Measurements from ENCODE around the gene NR2C2AP. TPM values are rescaled to one million over a fixed set of nuclear protein-coding genes. Genes with fewer than 3 reads are reported as not detected.

The NR2C2AP gene
- total RNA-seq, 2 experiments from 2014 or later = 34.7 to 46.6 TPM

DNA sequence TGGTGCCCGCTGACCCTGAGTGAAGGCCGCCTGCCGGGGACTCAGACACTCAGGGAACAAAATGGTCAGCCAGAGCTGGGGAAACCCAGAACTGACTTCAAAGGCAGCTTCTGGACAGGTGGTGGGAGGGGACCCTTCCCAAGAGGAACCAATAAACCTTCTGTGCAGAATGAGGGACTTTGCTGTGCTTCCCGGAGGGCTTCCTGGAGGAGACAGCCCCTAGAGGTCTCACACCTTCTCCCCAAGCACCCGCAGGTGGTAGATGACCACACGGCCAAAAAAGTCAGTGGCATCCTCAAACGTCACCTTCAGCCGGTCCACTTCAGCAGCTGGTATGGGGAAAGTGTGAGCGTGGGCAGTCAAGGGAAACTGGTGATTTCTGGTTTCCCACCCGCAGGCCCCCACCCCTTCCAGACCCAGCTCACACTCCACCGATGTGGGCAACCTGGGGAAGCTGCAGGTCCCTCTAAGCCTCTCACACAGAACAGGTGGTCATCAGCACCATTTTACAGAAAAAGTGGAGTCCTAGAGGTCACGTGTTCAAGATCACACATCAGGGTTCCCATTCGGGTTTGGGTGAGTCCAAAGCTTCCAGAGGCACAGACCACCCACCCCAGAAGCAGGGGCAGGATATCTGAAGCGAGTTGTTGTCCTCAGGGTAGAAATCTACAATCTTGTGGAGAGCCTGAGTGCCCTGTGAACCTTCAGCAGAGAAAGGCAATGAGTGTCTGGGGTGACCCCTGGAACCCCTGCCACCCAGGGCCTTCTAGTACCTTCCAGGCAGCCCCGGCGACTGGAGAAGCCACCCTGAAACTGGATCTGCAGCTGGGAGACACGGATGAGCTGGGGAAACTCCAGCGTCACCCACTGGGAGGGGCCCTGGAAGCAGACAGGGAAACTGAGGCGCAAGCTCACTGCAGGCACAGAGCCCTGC is 1.2 kb downstream of the NR2C2AP start:
- Mint-ChIP-seq H3K9me3 (ENCODE audit: low read depth) (no peaks in the 10 kb centered on the region), H3K27me3 (no peaks in the 10 kb centered on the region), H3K27ac (peak overlapping the region; percentile 84), H3K36me3 (ENCODE audit: low read depth) (peaks cover 27% of the 10 kb centered on the region), H3K4me1 (peaks cover 21% of the 10 kb centered on the region), H3K4me3 (peak overlapping the region; percentile 90)
- no peak for DNase-seq
- POLR2A ChIA-PET = interaction anchor here (1.2 to 2.1 kb wide), 2 partner anchors 9 to 920 kb away, joined by 3 to 31 read pairs; partner anchors contain the start of genes BORCS8, JUND and RFXANK
- CTCF ChIA-PET = interaction anchor here (0.6 to 2.3 kb wide), 5 partner anchors 9 to 203 kb away, joined by 3 to 20 read pairs (median 4); partner anchors contain the start of genes BORCS8 and RFXANK
- intact Hi-C loops (cut with DNase I, micrococcal nuclease) = no loop called here
- no peak for ATAC-seq

DNA sequence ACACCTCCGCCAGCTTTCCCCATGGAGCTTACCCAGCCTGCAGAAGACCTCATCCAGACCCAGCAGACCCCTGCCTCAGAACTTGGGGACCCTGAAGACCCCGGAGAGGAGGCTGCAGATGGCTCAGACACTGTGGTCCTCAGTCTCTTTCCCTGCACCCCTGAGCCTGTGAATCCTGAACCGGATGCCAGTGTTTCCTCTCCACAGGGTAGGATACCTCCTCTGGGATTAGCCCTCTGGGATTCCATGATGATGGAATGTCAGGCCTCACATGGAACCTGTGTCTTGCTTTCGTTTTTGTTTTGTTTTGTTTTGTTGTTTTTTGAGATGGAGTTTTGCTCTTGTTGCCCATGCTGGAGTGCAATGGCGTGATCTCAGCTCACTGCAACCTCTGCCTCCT is 9.3 kb downstream of the NR2C2AP start:
- POLR2A ChIA-PET = interaction anchor here (0.6 to 3.0 kb wide), 2 partner anchors 9 to 171 kb away, joined by 6 to 31 read pairs; partner anchors contain the start of gene NR2C2AP
- H3K27ac Mint-ChIP-seq = peak overlapping the region; percentile 73
- no peaks in the 10 kb centered on the region for H3K27me3 Mint-ChIP-seq
- H3K4me3 Mint-ChIP-seq = peak overlapping the region; percentile 91
- H3K36me3 Mint-ChIP-seq (ENCODE audit: low read depth) = peaks cover 21% of the 10 kb centered on the region
- ATAC-seq = no peak
- no peak for DNase-seq
- H3K4me1 Mint-ChIP-seq = peaks cover 37% of the 10 kb centered on the region
- no peaks in the 10 kb centered on the region for H3K9me3 Mint-ChIP-seq (ENCODE audit: low read depth)
- intact Hi-C loops (cut with DNase I, micrococcal nuclease) = loop anchor here in 1 of 2 experiments (5.0 kb wide), 3 partner anchors 168 to 607 kb away; partner anchors contain the start of genes GMIP and REX1BD
- CTCF ChIA-PET = interaction anchor here (1.3 to 2.9 kb wide), 2 partner anchors 9 to 23 kb away, joined by 4 to 20 read pairs; partner anchors contain the start of gene NR2C2AP

DNA sequence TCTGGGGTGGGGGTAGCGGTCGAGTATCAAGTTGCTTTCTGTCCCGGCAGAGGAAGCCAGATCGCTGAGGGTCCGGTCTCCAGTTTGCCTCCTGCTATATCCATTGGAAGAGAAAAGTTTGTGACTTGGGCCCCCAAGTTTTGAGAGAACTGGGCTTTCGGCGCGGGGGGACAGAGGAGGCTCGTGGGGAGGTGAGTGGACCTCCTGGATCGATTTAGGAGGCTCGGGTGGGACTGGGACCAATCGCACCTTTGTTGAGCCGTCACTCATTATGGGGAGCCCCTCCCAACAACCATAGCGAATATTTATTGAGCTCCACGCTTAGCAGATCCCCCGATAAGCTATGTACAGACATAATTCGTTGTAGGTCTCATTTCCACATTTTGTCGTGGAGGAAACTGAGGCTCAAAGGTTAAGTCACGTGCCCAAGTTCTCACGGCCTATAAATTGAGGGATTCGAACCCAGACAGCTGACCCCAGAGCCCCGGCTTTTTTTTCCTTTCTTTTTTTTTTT is 10.2 kb downstream of the NR2C2AP start:
- Mint-ChIP-seq H3K4me3 (peak overlapping the region; percentile 91), H3K4me1 (peaks cover 41% of the 10 kb centered on the region), H3K9me3 (ENCODE audit: low read depth) (no peaks in the 10 kb centered on the region), H3K27me3 (no peaks in the 10 kb centered on the region), H3K36me3 (ENCODE audit: low read depth) (peaks cover 13% of the 10 kb centered on the region), H3K27ac (peak overlapping the region; percentile 94)
- DNase-seq = no peak
- ChIA-PET POLR2A (interaction anchor here (0.6 to 3.0 kb wide), 4 partner anchors 10 to 650 kb away, joined by 4 to 31 read pairs (median 7); partner anchors contain the start of gene NR2C2AP), CTCF (interaction anchor here (0.6 to 2.9 kb wide), 10 partner anchors 8 to 297 kb away, joined by 3 to 20 read pairs (median 4); partner anchors contain the start of gene NR2C2AP)
- intact Hi-C loops (cut with DNase I, micrococcal nuclease) = loop anchor here (1.0 to 5.0 kb wide), 20 partner anchors 10 to 671 kb away; partner anchors contain the start of genes COPE (in 2 of the 2), DDX49 (in 2 of the 2), MAU2 (in 2 of the 2) and NR2C2AP (in 2 of the 2)
- no peak for ATAC-seq

DNA sequence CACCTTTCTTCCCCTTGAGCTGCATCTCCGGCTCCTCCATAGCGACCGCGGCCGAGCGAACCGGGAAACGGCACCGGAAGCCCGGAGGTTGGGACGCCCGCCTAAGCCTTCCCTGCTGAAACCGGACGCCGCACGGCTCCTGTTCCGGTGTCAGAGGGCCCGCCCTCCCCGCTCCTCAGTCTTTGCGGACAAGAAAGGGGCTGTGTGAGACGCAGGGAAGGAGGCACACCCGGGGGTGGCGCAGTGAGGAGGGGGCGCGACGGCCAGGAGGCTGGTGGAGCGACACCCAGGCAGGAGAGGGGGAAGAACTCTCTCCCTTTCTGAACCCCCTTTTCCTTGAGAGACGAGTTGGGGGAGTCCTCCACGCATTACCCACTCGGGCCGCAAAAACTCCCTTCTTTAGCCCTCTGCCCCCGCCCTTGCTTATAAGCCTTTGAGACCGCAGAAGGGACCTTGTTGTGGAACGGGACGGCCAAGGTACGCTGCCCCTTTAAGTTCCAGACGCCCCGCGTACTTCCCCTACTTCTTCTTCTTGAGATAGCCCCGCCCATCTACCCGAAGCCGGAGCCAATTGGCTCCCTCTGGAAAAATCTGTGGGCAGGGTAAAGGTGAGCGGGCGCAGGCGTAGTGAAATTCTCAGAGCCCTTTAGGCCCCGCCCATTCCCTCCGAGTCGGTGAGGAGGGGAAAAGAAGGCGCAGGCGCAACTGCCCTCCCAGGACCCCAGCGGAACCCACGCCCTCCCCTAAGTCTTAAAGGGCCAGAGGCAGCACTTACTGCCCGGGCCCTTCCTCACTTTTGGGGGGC is 10.9 kb downstream of the NR2C2AP start, which contains the start of the genes BORCS8 and RFXANK:
Gene BORCS8, minus strand, starts transcription at position 75 of the 805 bp plus-strand sequence. Its CDS starts 35 bp downstream, at position 40.
Gene RFXANK, plus strand, starts transcription at position 181 of the 805 bp plus-strand sequence. CDS start 1,689 bp downstream, outside the sequence.
- intact Hi-C loops (cut with DNase I, micrococcal nuclease) = loop anchor here (1.0 to 5.0 kb wide), 20 partner anchors 11 to 670 kb away; partner anchors contain the start of genes COPE (in 2 of the 2), DDX49 (in 2 of the 2), MAU2 (in 2 of the 2) and NR2C2AP (in 2 of the 2)
- peak within 1 kb of the TSS; percentile 91 for H3K4me3 Mint-ChIP-seq
- peak; percentile 92 for ATAC-seq
- peak within 1 kb of the TSS; percentile 94 for H3K27ac Mint-ChIP-seq
- DNase-seq = peak; percentile 99
- H3K27me3 Mint-ChIP-seq = no peaks in the 10 kb centered on the region
- ChIA-PET CTCF (interaction anchor here (0.6 to 2.9 kb wide), 11 partner anchors 9 to 298 kb away, joined by 3 to 20 read pairs (median 4); partner anchors contain the start of gene NR2C2AP), POLR2A (interaction anchor here (0.5 to 3.0 kb wide), 5 partner anchors 11 to 477 kb away, joined by 3 to 31 read pairs (median 4); partner anchors contain the start of genes NR2C2AP and ZNF101)
- H3K36me3 Mint-ChIP-seq (ENCODE audit: low read depth) = peaks cover 12% of the 10 kb centered on the region
- peaks cover 41% of the 10 kb centered on the region for H3K4me1 Mint-ChIP-seq
- no peaks in the 10 kb centered on the region for H3K9me3 Mint-ChIP-seq (ENCODE audit: low read depth)

DNA sequence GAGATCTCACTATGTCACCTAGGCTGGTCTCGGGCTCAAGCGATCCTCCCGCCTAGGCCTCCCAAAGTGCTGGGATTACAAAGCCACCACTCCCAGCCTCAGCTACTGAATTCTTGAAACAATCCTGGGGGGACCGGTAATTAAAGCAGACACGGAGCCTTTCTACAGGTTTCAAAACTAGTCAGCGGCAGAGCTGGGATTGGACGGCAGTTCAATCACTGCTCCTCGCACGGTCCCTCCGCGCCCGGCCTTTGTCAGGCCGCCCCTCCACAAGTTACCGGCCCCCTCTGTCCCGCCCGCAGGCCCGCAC is 11.5 kb downstream of the NR2C2AP start:
- Mint-ChIP-seq H3K27ac (peak overlapping the region; percentile 94), H3K27me3 (no peaks in the 10 kb centered on the region), H3K4me3 (peak overlapping the region; percentile 91), H3K9me3 (ENCODE audit: low read depth) (peaks cover 3% of the 10 kb centered on the region), H3K4me1 (peaks cover 41% of the 10 kb centered on the region), H3K36me3 (ENCODE audit: low read depth) (peaks cover 12% of the 10 kb centered on the region)
- POLR2A ChIA-PET = interaction anchor here (0.5 to 3.0 kb wide), 3 partner anchors 11 to 477 kb away, joined by 3 to 31 read pairs (median 3); partner anchors contain the start of genes NR2C2AP and ZNF101
- DNase-seq = no peak
- intact Hi-C loops (cut with DNase I, micrococcal nuclease) = loop anchor here (1.0 to 5.0 kb wide), 20 partner anchors 12 to 669 kb away; partner anchors contain the start of genes COPE (in 2 of the 2), DDX49 (in 2 of the 2), MAU2 (in 2 of the 2) and NR2C2AP (in 2 of the 2)
- CTCF ChIA-PET = interaction anchor here (0.9 to 2.9 kb wide), 4 partner anchors 9 to 155 kb away, joined by 3 to 20 read pairs (median 11); partner anchors contain the start of gene NR2C2AP
- no peak for ATAC-seq

DNA sequence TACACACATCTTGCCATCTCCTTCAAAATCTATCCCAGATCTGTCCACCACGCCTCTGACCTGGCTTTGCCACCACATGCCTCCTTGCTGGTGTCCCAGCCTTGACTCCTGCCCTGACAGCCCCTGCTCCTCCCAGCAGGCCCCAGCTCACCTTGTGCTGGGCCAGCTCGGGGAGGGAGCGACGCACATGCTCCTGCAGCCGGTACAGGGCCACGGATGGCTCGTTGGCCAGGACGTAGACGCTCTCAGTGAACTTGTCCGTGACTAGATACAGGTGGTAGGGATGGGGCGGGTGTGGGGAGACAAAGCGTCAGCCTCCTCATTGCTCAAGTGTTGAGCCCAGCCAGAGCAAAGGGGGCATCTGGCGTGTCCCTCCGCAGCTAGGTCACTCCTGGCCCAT is 16.5 kb downstream of the NR2C2AP start:
- ATAC-seq = no peak
- POLR2A ChIA-PET = no interaction called here
- Mint-ChIP-seq H3K9me3 (ENCODE audit: low read depth) (peaks cover 10% of the 10 kb centered on the region), H3K27ac (no peak overlapping the region), H3K36me3 (ENCODE audit: low read depth) (peaks cover 23% of the 10 kb centered on the region), H3K4me3 (no peak overlapping the region), H3K27me3 (no peaks in the 10 kb centered on the region), H3K4me1 (peaks cover 33% of the 10 kb centered on the region)
- intact Hi-C loops (cut with DNase I, micrococcal nuclease) = loop anchor here (1.0 kb wide), 3 partner anchors 38 to 304 kb away; no protein-coding TSS in a partner anchor
- CTCF ChIA-PET = interaction anchor here (0.8 kb wide), 1 partner anchor 220 kb away, joined by 4 read pairs; no protein-coding TSS in a partner anchor
- DNase-seq = no peak

DNA sequence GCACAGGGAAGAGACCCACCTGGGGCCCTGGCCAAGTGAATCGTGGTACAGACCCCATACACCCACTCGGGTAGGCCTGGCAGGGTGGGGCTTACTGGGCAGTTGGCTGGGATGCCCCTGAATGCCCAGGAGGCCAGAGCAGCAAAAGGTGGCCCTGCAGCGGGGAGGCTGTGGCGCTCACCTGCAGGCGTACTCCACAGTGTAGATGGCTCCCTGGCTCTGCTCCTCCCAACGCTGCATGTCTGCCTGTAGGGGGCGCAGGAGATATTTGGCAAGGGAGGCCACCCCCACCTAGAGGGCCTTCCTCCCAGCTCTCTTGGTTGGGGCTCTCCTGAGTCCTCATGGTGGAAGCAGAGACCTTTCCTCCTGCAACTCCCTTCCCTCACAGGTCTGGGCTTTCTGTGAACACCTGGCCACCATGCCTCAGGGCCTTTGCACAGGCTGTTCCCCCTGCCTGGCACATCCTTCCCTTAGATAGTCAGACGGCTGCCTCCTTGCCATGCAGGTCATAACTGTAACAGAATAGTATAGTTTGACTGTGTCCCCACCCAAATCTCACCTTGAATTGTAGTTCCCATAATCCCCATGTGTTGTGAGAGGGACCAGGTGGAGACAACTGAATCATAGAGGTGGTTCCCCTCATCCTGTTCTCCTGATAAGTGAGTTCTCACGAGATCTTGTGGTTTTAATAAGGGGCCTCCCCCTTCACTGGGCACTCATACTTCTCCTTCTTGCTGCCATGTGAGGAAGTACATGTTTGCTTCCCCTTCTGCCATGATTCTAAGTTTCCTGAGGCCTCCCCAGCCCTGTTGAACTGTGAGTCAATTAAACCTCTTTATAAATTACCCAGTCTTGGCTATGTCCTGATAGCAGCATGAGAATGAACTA is 17.1 kb downstream of the NR2C2AP start:
- peaks cover 10% of the 10 kb centered on the region for H3K9me3 Mint-ChIP-seq (ENCODE audit: low read depth)

DNA sequence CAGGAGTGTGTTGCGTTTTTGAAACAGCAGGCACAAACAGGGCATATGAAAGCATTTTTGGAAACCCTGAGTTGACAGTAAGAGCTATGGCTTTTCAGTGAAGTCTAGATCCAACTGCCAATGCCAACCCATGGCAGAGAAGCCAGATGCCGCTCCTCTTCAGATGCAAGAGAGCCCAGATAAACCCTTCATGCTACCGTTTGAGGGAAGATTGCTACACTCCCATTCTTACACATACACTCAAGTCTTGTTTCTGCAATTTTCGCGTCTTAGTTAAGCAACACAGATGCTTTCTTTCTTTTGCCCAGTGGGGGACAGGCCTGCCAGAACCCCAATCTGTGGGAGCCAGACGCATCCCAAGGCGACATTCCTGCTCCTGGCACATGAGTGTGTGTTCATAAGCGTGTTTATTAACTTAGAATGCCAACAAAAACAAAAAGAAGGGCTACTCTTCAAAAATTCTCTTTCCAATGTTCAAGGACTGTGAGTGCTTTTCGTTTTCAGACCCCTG is 21.7 kb downstream of the NR2C2AP start:
- CTCF ChIA-PET = no interaction called here
- POLR2A ChIA-PET = no interaction called here
- H3K9me3 Mint-ChIP-seq (ENCODE audit: low read depth) = peaks cover 7% of the 10 kb centered on the region
- intact Hi-C loops (cut with DNase I, micrococcal nuclease) = no loop called here
- no peak overlapping the region for H3K4me3 Mint-ChIP-seq
- peaks cover 28% of the 10 kb centered on the region for H3K36me3 Mint-ChIP-seq (ENCODE audit: low read depth)
- H3K27ac Mint-ChIP-seq = no peak overlapping the region
- peaks cover 6% of the 10 kb centered on the region for H3K4me1 Mint-ChIP-seq
- ATAC-seq (no peak), DNase-seq (no peak)
- no peaks in the 10 kb centered on the region for H3K27me3 Mint-ChIP-seq

More for the DNA sequence above, 17.1 kb downstream of the NR2C2AP start:
- Mint-ChIP-seq H3K36me3 (ENCODE audit: low read depth) (peaks cover 23% of the 10 kb centered on the region), H3K4me1 (peaks cover 28% of the 10 kb centered on the region), H3K27ac (peak overlapping the region; percentile 60), H3K4me3 (no peak overlapping the region), H3K27me3 (no peaks in the 10 kb centered on the region)
- POLR2A ChIA-PET = no interaction called here
- ATAC-seq (peak; percentile 89), DNase-seq (peak; percentile 75)
- CTCF ChIA-PET = interaction anchor here (1.0 kb wide), 1 partner anchor 12 kb away, joined by 3 read pairs; no protein-coding TSS in a partner anchor
- intact Hi-C loops (cut with DNase I, micrococcal nuclease) = loop anchor here (1.0 kb wide), 3 partner anchors 38 to 304 kb away; no protein-coding TSS in a partner anchor
